GM12873 (cell line): ENCODE results near the gene EFHD2.
A peak's percentile ranks its signal among the peaks of the same experiment; 100 is the strongest.

Source experiments
- TF ChIP-seq, protein P1 (sequence below): IDR thresholded peaks from 2 replicates; pipeline ENCODE4 v1.5.1; 2012; ENCODE audit warnings: low read depth, mild to moderate bottlenecking, moderate library complexity, low read length, control low read depth; ENCODE audit not compliant: insufficient read depth; ENCODE audit errors: missing control alignments

The EFHD2 gene

DNA sequence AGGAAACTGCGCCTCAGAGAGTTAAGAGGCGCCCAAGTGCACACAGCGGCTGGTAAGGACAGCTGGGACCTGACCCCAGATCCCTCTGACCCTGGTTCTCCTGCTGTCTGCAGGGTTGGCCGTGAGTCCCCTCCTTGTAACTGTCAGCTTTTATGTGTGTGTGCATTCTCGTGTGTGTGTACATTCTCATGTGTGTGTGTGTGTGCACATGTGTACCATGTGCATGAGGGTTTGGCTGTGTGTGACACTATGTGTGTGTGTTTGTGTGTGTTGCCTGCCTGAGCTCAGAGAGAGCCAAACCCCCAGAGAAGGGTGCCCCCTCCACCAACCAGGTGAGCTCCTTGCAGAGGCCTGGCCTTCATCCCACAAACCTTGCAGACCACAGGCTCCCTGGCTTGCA, 25.9 kb upstream of the EFHD2 start:
- TF ChIP-seq, protein P1, sequence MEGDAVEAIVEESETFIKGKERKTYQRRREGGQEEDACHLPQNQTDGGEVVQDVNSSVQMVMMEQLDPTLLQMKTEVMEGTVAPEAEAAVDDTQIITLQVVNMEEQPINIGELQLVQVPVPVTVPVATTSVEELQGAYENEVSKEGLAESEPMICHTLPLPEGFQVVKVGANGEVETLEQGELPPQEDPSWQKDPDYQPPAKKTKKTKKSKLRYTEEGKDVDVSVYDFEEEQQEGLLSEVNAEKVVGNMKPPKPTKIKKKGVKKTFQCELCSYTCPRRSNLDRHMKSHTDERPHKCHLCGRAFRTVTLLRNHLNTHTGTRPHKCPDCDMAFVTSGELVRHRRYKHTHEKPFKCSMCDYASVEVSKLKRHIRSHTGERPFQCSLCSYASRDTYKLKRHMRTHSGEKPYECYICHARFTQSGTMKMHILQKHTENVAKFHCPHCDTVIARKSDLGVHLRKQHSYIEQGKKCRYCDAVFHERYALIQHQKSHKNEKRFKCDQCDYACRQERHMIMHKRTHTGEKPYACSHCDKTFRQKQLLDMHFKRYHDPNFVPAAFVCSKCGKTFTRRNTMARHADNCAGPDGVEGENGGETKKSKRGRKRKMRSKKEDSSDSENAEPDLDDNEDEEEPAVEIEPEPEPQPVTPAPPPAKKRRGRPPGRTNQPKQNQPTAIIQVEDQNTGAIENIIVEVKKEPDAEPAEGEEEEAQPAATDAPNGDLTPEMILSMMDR: no peak

DNA sequence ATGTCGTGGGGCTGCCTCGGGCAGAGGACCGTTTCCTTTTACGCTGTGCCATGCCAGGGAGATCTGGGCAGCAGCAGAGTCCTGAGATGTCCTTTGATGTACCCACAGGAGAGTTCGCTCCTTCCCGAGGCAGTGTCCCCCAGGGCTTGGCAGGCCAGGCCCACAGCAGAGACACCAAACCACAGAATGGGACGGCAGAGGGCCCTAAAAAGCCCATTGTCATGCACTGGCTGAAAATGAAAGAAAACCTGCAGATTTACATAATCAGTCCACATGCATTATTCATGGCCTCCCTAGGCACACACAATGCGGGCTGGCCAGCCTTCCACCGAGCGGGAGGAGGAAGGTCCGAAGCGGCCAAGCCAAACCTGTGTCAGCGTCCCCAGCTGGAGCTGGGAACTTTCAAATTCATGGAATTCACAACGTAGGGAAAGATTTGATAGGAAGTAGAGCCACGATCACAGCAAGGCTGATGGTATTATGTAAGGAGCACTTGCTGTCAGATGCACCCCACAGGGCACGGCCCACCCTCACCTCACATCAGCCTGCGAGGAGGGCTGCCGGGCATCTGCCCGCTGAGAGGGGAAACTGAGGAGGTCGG, 25.3 kb upstream of the EFHD2 start:
- TF ChIP-seq, protein P1: no peak

DNA sequence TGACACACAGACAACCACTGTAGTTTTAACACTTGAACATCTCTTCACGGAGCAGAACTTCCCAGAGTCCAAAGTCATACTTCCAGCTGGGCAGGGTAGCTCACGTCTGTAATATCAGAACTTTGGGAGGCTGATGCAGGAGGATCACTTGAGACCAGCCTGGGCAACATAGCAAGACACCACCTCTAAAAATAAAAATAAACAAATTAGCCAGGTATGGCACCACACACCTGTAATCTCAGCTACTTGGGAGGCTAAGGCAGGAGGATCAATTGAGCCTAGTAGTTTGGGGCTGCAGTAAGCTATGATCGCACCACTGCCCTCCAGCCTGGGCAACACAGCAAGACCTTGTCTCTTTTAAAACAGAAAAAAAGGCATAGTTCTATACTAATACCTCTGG, 24.3 kb upstream of the EFHD2 start:
- TF ChIP-seq, protein P1: no peak

DNA sequence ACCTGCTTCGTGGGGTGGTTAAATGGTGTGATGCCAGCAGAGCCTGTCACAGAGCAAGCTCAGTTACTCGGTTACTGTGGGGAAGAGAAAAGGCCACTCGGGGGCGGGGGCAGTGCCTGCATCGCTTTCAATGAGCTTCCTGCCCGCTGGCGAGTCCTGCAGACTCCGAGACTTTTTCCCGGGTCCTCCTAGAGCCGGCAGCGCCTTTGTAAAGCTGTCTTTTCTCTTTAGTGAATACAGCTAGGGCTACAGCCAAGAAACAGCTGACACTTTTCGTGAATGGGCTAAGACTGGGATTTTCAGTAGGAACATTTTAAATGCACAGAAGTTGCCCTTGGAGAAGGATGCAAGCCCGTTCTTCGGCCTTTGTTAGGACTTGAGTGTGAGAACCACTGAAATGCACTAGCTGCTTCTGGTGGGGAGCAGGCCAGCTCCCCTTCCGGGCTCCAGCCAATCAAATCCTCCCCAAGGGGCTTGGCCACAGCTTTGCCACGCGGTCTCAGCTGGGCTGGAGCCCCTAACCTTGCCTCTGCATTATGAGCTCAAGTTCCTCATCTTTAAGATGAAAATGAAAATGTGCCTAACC, 23.4 kb upstream of the EFHD2 start:
- TF ChIP-seq, protein P1: no peak

- TF ChIP-seq, protein P1: no peak
Measured at GRCh38 chr1:15388201-15388880, 21.3 kb upstream of the EFHD2 start.

- TF ChIP-seq, protein P1: peak; percentile 19
Measured at GRCh38 chr1:15390667-15391066, 19.0 kb upstream of the EFHD2 start.

- TF ChIP-seq, protein P1: no peak
Measured at GRCh38 chr1:15391366-15391765, 18.3 kb upstream of the EFHD2 start.
